Raji (cell line): ENCODE data around the gene ANKRD13B.
A peak's percentile ranks its signal among the peaks of the same experiment; 100 is the strongest.

Experiments used
- POLR2A ChIP-seq: IDR thresholded peaks from 2 replicates; pipeline ENCODE4 v1.6.1; 2011; ENCODE audit warnings: low read depth, low read length, control low read depth; ENCODE audit not compliant: insufficient read depth

ANKRD13B gene

GRCh38 chr17:29622337-29623282 lies 29.7 kb downstream of the ANKRD13B start, which contains the start of gene CORO6:
Gene CORO6 (minus strand): TSS chr17:29622912. CDS start chr17:29621421, 1,491 bp downstream.
- peak; percentile 37; the same call in 1 of the 2 replicates for TF ChIP-seq POLR2A

GRCh38 chr17:29623283-29623647 lies 30.3 kb downstream of the ANKRD13B start:
- TF ChIP-seq POLR2A: no peak

DNA sequence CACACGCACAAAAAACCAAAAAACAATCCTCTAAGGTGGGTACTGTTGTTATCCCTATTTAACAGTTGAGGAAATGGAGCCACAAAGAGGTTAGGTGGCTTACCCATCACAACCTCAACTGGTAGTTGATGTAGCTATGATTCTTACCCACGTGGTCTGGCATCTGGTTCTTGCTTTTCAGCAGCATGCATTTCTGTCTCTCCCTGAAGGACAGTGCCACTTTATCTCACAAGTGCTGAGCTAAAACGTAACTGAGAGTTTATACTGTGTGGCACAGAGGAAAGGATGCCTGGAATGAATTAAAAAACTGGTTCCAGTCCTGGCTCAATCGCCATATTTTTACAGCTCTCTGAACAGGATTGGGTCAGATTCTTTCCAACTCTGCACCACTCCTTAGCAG lies 31.7 kb downstream of the ANKRD13B start:
- no peak for TF ChIP-seq POLR2A

GRCh38 chr17:29625037-29625750 lies 32.3 kb downstream of the ANKRD13B start:
- TF ChIP-seq POLR2A: no peak

GRCh38 chr17:29627951-29628350 lies 35.0 kb downstream of the ANKRD13B start:
- TF ChIP-seq POLR2A: no peak

GRCh38 chr17:29628644-29629043 lies 35.7 kb downstream of the ANKRD13B start:
- no peak for TF ChIP-seq POLR2A

- TF ChIP-seq POLR2A: no peak
These were observed 36.9 kb downstream of the ANKRD13B start for GRCh38 chr17:29629839-29630238.

GRCh38 chr17:29630630-29631193 lies 37.8 kb downstream of the ANKRD13B start:
- TF ChIP-seq POLR2A: no peak

DNA sequence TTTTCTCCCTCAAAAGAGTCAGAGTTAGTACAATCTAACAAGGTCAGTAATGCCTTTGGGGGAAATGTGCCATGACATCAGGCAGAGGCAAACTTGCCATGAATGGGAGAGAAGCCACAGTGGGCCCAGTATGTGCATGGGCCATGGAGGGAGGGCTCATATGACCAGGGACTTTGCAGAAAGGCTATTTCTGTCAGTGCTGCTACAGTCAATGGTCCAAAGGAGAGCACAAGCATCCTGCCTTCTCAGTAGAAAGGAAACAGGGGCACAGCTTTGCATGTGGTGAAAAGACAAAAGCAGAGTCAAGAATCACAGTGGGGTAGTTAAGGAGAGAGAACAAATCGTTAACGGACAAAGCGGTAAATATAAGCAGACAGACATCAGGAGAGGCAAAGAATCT lies 41.0 kb downstream of the ANKRD13B start:
- TF ChIP-seq POLR2A: no peak

- TF ChIP-seq POLR2A: no peak
These were observed 47.5 kb downstream of the ANKRD13B start for GRCh38 chr17:29640413-29640812.

- TF ChIP-seq POLR2A: no peak
These were observed 48.2 kb downstream of the ANKRD13B start for GRCh38 chr17:29640981-29641642.

GRCh38 chr17:29642171-29642611 lies 49.3 kb downstream of the ANKRD13B start:
- no peak for TF ChIP-seq POLR2A

DNA sequence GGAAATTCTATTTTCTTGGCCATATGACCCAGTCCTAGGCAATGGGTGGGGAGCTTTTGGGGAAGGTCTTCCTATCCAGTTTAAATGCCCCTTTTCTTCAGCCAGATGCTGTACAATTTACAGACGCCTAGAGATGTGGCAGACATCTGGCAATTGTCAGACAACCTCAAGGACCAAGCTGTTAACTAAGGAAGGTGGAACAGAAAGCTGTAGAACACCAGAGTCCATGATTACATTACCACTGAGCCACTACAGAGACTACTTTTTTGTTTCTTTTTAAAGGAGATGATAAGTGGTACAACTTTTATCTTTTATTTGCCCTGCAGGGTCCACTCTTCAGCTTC lies 50.9 kb downstream of the ANKRD13B start:
- TF ChIP-seq POLR2A: no peak

DNA sequence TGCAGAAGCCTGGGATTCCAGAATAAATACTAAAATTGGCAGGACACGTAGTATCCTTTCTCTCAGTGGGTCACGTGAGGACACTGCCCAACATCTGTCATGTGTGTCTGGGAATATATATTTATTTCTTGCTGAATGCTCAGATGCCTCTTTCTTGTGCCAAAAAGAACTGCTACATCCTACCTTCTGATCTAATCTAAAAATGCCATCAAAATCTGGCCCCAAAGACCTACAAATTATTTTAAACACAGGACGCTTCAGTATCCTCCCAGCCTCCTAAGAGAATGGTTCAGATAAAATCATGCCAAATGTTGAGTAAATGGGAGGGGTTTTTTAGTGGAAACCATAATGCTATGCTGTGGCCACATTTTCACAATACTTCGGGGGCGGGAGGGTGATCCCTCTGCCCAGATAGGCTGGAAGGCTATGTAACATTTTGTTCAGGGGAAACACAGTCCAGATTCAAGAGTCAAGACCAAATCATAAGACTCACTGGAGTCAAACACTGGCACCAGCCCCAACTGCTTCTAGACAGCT lies 52.7 kb downstream of the ANKRD13B start:
- TF ChIP-seq POLR2A: no peak

- TF ChIP-seq POLR2A: no peak
These were observed 55.1 kb downstream of the ANKRD13B start for GRCh38 chr17:29648005-29648404.
